ENCODE results near the gene FARP1.

The FARP1 gene

DNA sequence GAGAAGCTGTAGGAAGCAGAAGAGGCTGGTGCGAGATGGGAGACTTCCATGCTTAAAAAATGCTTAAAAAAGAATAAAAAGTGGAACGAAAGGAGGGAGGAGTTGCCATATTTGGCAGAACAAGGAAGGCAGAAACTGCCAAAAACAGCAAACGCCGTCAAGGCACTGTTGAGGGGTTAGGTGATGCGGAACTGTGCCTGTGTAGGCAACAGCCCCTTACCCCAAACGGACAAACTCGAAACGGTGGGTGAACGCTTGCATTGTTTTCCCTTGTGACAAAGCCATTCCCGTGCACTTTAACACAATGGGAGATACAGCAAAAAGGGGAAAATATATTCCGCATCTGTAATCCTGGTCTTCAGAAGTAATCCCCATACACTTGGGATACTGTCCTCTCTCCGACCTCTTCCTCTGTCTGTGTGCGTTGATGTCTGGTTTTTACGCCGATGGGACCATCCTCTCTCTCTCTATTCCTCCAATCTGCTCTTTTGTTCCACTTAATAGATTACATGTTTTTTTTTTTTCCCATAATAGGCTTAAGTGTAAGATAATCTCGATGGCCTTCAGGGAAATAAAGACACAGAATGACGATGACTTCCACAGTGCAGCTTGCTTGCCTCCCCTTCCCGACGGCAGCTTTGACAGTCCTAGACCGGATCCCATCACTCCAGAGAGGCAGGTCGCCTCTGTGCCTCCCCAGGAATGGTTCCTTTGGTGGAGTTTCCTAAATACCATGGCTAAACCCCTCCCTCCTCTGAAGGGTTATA is 166.9 kb downstream of the FARP1 start:
- no peak for DNase-seq (ENCODE audit: low spot score)

GRCh38 chr13:98310485-98311199 is 167.7 kb downstream of the FARP1 start:
- no peak for DNase-seq (ENCODE audit: low spot score)

- no peak for DNase-seq (ENCODE audit: low spot score)
These were observed 168.3 kb downstream of the FARP1 start for GRCh38 chr13:98311200-98311548.

GRCh38 chr13:98312606-98313005 is 169.7 kb downstream of the FARP1 start:
- DNase-seq (ENCODE audit: low spot score): no peak

GRCh38 chr13:98313023-98313921 is 170.4 kb downstream of the FARP1 start:
- no peak for DNase-seq (ENCODE audit: low spot score)

GRCh38 chr13:98313922-98314292 is 171.0 kb downstream of the FARP1 start:
- DNase-seq (ENCODE audit: low spot score): no peak

DNA sequence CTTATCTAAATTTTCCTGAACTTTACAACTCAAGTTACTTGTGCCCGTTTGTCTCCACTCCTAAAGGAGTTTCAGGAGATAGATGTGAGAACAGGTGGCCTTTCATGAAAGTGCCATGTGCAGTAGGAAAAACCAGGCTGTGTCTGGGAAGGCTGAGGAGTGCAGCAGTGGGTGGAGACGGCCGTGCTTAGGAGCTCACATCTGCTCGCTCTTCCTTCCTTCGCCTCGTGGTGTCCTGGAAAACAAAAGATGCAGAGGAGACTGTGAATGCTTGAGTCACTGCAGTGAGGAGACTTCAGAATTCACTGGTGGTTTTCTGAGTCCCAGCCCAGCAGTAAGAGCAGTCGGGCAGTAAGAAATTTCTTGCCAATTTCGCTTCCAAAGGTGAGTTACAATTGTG is 172.6 kb downstream of the FARP1 start:
- DNase-seq (ENCODE audit: low spot score): no peak

- no peak for DNase-seq (ENCODE audit: low spot score)
These were observed 173.0 kb downstream of the FARP1 start for GRCh38 chr13:98315902-98316301.

DNA sequence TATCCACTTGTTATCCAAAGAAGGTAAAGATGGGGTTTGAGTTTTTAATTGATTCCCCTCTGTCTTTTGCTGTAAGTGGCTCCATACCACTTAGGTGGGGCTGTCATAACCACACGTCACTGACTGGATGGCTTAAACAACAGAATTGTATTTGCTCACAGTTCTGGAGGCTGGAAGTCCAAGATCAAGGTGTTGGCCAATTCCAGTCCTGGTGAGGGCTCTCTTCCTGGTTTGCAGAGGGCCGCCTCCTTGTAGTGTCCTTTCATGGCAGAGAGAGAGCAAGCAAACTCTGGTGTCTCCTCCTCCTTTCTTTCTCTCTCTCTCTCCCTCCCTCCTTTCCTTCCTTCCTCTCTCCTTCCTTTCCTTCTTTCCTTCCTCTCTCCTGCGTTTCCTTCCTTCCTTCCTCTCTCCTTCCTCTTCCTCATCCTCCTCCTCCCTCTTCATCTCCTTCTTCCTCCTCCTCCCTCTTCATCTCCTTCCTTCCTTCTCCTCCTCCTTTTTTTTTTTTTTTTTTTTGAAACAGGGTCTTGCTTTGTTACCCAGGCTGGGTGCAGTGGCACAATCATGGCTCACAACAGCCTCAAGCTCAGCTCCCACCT is 174.8 kb downstream of the FARP1 start:
- DNase-seq (ENCODE audit: low spot score): no peak

GRCh38 chr13:98318263-98318878 is 175.5 kb downstream of the FARP1 start:
- no peak for DNase-seq (ENCODE audit: low spot score)

DNA sequence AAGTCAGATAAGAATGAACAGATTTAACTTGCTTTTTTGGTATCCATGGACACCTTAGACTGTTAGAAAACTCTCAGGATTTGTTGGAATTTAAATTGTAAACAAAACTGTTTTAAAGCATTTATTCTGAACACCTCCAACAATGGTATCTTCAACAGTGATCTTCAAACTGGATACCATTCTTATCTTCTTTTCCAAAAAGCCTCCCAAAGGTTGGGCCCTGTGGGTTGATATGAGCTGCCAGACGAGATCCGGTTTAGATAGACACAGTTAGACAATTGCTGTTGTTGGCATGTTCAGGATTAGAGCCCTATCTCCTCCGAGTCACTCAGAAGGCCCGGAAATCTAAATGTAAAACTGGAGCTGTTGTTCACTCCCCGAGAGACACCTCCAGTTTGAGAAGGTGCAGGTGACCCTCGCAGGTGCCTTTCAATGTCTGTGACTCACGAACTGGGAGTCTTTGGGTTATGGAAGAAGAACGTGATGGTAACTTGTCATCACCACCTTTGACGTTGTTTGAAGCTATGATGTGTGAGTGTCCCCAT is 177.7 kb downstream of the FARP1 start:
- no peak for DNase-seq (ENCODE audit: low spot score)

GRCh38 chr13:98321395-98321794 is 178.5 kb downstream of the FARP1 start:
- DNase-seq (ENCODE audit: low spot score): no peak

DNA sequence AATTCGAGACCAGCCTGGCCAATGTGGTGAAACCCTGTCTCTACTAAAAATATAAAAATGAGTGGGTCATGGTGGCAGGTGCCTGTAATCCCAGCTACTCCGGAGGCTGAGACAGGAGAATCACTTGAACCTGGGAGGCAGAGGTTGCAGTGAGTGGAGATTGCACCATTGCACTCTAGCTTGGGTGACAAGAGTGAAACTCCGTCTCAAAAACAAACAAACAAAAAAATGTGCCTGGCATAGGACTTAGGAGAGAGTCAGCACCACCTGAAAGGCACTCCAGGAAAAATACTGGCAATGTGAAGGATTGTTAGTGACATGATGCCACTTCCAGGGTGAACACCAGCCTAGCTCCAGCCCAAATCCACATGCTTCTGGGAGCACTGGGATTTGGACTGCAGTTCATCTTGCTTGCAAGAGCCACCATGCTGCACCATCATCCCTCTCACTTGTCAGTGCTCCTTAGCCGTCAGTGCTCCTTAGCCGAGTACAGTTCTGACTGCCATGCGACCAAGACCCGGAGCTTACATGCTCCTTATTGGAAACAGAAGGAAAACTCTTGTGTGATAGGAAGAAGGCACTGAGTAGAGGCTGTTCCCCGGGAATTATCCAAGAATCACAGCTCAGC is 179.3 kb downstream of the FARP1 start:
- no peak for DNase-seq (ENCODE audit: low spot score)

GRCh38 chr13:98324105-98324504 is 181.2 kb downstream of the FARP1 start:
- DNase-seq (ENCODE audit: low spot score): no peak

GRCh38 chr13:98325724-98326123 is 182.8 kb downstream of the FARP1 start:
- no peak for DNase-seq (ENCODE audit: low spot score)

DNA sequence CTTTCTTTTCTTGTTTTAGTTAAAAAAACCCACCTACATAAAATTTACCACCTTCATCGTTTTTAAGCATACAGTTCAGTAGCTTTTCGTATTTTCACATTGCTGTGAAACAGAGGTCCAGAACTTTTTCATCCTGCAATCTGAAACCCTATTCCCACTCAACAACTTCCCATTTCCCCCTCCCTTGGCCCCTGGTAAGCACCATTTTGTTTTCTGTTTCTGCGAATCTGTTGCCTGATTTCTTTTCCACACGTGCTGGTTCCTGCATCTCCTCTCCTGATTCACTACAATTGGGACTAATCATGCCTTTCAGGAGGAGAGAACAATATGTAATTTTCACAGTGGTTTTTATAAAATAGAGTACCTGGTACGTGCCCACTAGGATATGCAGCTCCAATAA is 183.4 kb downstream of the FARP1 start:
- DNase-seq (ENCODE audit: low spot score): no peak

- no peak for DNase-seq (ENCODE audit: low spot score)
These were observed 184.7 kb downstream of the FARP1 start for GRCh38 chr13:98327371-98328270.

DNA sequence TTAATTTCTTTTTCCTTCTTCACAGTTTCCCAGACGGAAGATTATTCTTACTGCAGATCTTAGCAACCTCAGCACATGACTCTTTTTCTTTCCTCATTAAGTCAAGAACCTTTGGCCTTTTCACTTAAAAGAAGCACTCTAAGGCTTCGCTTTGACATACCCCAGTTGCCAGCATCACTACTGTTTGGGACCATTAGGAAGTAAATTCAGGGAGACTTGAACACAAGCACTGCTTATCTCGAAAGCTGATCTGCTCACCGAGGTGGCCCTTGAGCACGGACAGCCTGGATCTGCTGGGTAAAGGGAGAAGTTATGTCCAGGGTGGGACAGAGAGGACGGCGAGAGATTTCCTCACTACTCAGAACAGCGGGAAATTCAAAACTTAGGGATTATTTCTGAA is 185.6 kb downstream of the FARP1 start:
- peak; percentile 77 for DNase-seq (ENCODE audit: low spot score)

DNA sequence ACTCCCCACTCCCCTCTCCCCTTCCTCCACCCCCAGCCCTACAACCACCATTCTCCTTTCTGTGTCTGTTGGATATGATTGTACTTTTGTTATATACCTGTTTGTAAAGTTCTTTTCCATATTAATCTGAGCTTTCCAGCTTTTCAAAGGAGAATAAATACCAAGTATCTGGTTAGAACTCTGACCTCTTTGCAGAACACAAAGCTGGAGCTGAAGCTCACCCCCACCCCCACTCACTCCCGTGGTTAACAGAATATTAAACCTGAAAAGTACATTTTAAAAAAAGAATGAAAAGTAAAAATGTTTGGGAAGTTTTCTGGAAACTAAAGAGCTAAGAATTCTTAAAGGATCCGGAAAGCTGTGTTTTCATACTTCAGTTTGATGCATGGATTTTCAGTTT is 189.3 kb downstream of the FARP1 start:
- no peak for DNase-seq (ENCODE audit: low spot score)

DNA sequence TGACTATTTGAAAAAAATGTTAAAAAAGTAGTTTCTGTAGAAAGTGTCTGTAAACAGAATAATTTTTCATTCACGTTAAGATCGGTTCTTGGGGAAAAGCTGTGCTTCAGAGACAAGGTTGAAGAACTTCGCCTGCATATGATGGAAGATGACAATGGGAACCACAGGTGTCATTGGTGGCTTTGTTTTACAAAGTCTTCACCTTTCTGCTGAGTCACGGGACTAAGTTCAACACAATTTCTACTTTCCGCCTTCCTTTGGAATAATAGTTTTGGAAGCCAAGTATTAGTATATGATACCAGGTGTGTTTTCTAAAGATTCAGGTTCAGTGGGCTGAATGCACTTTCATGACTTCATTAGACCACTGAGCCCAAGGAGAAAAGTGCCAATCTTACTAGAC is 189.8 kb downstream of the FARP1 start:
- no peak for DNase-seq (ENCODE audit: low spot score)
